ENCODE data around the gene PDE9A. TPM values are rescaled to one million over a fixed set of nuclear protein-coding genes. Genes with fewer than 3 reads are reported as not detected.

PDE9A gene
- total and polyA plus RNA-seq, 2 experiments from 2014 or later = 26.5 to 31.1 TPM

DNA sequence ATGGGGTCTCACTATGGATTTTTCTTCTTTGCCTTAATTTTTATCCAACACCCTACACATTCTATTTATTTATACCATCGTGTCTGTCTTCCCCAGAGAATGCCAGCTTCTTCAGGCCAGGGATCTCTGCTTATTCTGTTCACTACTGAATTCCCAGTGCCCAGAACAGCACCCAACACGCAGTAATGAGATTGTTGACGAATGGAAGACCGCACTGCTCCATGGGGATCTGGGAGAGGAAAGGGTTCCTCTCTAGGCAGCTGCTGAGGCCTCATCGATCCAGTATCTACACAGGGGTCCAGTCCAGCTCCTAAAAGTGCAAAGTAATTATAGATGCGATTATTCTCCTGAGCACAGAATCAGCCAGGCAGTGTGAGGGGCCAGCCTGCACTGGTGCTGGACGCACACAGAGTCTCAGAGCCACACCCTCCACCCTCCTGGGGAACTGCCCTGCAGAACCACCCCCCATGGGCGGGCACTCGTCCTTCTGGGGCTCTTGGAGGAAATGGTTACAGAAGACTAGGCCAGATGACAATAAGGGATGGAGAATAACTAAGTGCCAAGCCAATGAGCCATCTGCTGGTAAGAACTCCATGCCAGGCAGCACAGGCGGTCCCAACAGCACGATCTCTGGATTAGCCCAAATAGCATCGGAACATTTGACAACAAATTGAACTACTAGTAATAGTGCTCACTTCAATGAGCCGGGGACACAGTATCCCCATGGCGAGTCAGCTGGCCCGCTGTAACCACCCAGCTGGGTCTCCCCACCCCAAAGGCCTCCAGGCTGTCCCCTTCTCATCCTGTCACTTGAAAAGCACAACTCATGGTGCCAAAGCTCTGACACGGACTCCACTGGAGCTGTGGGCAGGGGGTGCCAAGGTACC lies 1.7 kb upstream of the PDE9A start (continued):
- no peak for TF ChIP-seq NANOG (IDR thresholded peaks at IDR 0.05; ENCODE audit: borderline replicate concordance)
- no peak for TF ChIP-seq CREB1 (CRISPR knock-in tag; IDR thresholded peaks at IDR 0.05; ENCODE audit: low read depth)
- TF ChIP-seq REST (IDR thresholded peaks at IDR 0.05; ENCODE audit: unreplicated experiment) = no peak
- no peak for TF ChIP-seq JUNB (IDR thresholded peaks at IDR 0.05; ENCODE audit: unreplicated experiment)

GRCh38 chr21:42652527-42653230 lies 742 bp upstream of the PDE9A start:
- no peak overlapping the region for H3K27ac ChIP-seq (ENCODE audit: low read depth)
- H3K4me2 ChIP-seq = peak overlapping the region; percentile 95
- no peaks in the 10 kb centered on the region for H3K9me2 ChIP-seq (ENCODE audit: insufficient read depth)
- peaks cover 6% of the 10 kb centered on the region; the same call in 1 of the 3 replicates for H3K36me3 Mint-ChIP-seq (ENCODE audit: low read depth)
- H2AFZ ChIP-seq = peak overlapping the region; percentile 89
- DNase-seq (ENCODE audit: low spot score) (peak; percentile 68), ATAC-seq (peak; percentile 20)
- peak overlapping the region; percentile 88 for H3K27ac Mint-ChIP-seq
- 0 out of 2 replicates have a peak, but pooled peaks cover 7% of the 10 kb centered on the region for H3F3A ChIP-seq (replicated peaks; ENCODE audit: low read depth)
- peaks cover 8% of the 10 kb centered on the region; the same call in 1 of the 2 replicates for H4K20me1 ChIP-seq (replicated peaks; ENCODE audit: insufficient read depth)
- peaks cover 31% of the 10 kb centered on the region for H3K27me3 Mint-ChIP-seq (ENCODE audit: insufficient read depth, low read depth, poor library complexity)
- TF ChIP-seq ZNF331 (CRISPR knock-in tag; IDR thresholded peaks at IDR 0.05; ENCODE audit: low read depth) = no peak
- TF ChIP-seq CTCF (conservative IDR thresholded peaks at IDR 0.05; ENCODE audit: low read depth in 2 of 2) = peak; percentile 40 to 65
- TF ChIP-seq, protein P1, sequence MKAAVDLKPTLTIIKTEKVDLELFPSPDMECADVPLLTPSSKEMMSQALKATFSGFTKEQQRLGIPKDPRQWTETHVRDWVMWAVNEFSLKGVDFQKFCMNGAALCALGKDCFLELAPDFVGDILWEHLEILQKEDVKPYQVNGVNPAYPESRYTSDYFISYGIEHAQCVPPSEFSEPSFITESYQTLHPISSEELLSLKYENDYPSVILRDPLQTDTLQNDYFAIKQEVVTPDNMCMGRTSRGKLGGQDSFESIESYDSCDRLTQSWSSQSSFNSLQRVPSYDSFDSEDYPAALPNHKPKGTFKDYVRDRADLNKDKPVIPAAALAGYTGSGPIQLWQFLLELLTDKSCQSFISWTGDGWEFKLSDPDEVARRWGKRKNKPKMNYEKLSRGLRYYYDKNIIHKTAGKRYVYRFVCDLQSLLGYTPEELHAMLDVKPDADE (IDR thresholded peaks at IDR 0.05) = no peak
- no peak for TF ChIP-seq EZH2 (IDR thresholded peaks at IDR 0.05; ENCODE audit: low read depth, unreplicated experiment)
- TF ChIP-seq POLR2AphosphoS5 (IDR thresholded peaks at IDR 0.05; ENCODE audit: low read depth) = no peak
- peak overlapping the region; percentile 89 for H3K4me3 ChIP-seq
- H3K36me3 ChIP-seq (ENCODE audit: insufficient read depth) = no peaks in the 10 kb centered on the region
- H3K4me3 Mint-ChIP-seq = peak overlapping the region; percentile 86
- H3K4me1 Mint-ChIP-seq = peaks cover 39% of the 10 kb centered on the region
- peaks cover 35% of the 10 kb centered on the region for H3K79me2 ChIP-seq (replicated peaks; ENCODE audit: insufficient read depth)
- peaks cover 22% of the 10 kb centered on the region for H3K4me1 ChIP-seq (ENCODE audit: insufficient read depth)
- no peaks in the 10 kb centered on the region; the same call in 2 of the 3 replicates for H3K9me3 Mint-ChIP-seq
- no peaks in the 10 kb centered on the region for H3K27me3 ChIP-seq (ENCODE audit: insufficient read depth)
